ENCODE data around the gene ADGRG6.

The ADGRG6 gene

GRCh38 chr6:142292166-142292924 is 9.5 kb upstream of the ADGRG6 start:
- no peak for DNase-seq

GRCh38 chr6:142293121-142293520 is 8.7 kb upstream of the ADGRG6 start:
- DNase-seq = no peak

- peak; percentile 77 for DNase-seq
Measured at GRCh38 chr6:142294679-142295078, 7.1 kb upstream of the ADGRG6 start.

- no peak for DNase-seq
Measured at GRCh38 chr6:142296975-142297604, 4.7 kb upstream of the ADGRG6 start.

GRCh38 chr6:142297605-142297995 is 4.2 kb upstream of the ADGRG6 start:
- DNase-seq = no peak

GRCh38 chr6:142297996-142298753 is 3.6 kb upstream of the ADGRG6 start:
- DNase-seq = peak; percentile 64

- DNase-seq = no peak
Measured at GRCh38 chr6:142300302-142300701, 1.5 kb upstream of the ADGRG6 start.

GRCh38 chr6:142300758-142301650 is 803 bp upstream of the ADGRG6 start:
- no peak for DNase-seq

GRCh38 chr6:142302421-142303175 is 791 bp downstream of the ADGRG6 start:
- DNase-seq = no peak

- no peak for DNase-seq
Measured at GRCh38 chr6:142303176-142303533, 1.3 kb downstream of the ADGRG6 start.

- no peak for DNase-seq
Measured at GRCh38 chr6:142304241-142304640, 2.4 kb downstream of the ADGRG6 start.

- DNase-seq = no peak
Measured at GRCh38 chr6:142306736-142307135, 4.9 kb downstream of the ADGRG6 start.

GRCh38 chr6:142307963-142308748 is 6.3 kb downstream of the ADGRG6 start:
- no peak for DNase-seq

- no peak for DNase-seq
Measured at GRCh38 chr6:142309426-142309825, 7.6 kb downstream of the ADGRG6 start.

GRCh38 chr6:142313284-142313683 is 11.5 kb downstream of the ADGRG6 start:
- no peak for DNase-seq

GRCh38 chr6:142316791-142317368 is 15.1 kb downstream of the ADGRG6 start:
- no peak for DNase-seq

- DNase-seq = no peak
Measured at GRCh38 chr6:142318714-142319113, 16.9 kb downstream of the ADGRG6 start.

GRCh38 chr6:142320366-142320765 is 18.6 kb downstream of the ADGRG6 start:
- no peak for DNase-seq

- DNase-seq = no peak
Measured at GRCh38 chr6:142321451-142321850, 19.6 kb downstream of the ADGRG6 start.

- no peak for DNase-seq
Measured at GRCh38 chr6:142322066-142322465, 20.3 kb downstream of the ADGRG6 start.

All from inflammatory macrophage treated with lipopolysaccharide for 4 hours (primary cell).